Measurements from ENCODE around the gene ODC1. TPM values are rescaled to one million over a fixed set of nuclear protein-coding genes. Genes with fewer than 3 reads are reported as not detected.
"Not testable (repeated sequence)": the region's sequence is repeated elsewhere in the genome, so short reads cannot be mapped to it uniquely, and the experiment has no call there.

The ODC1 gene
- total and polyA plus RNA-seq, 2 of the 4 experiments (the other 2 are of a cell fraction), result 117 to 204 TPM

DNA sequence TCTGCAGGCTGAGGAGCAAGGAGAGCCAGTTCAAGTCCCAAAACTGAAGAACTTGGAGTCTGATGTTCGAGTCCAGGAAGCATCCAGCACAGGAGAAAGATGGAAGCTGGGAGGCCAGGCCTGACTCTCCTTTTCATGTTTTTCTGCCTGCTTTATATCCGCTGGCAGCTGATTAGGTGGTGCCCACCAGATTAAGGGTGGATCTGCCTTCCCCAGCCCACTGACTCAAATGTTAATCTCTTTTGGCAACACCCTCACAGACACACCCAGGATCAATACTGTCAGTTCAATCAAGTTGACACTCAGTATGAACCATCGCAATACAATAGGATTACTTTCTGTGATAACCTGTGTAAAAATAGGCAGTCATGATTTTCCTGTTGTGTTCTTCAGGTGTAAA is 9.1 kb upstream of the ODC1 start:
- ATAC-seq (ENCODE audit: low read depth), result not testable (repeated sequence)
- in situ Hi-C loops (cut with MboI; ENCODE audit: low sequenced_read_pairs), result loop anchor here (5.0 kb wide), 1 partner anchor 200 kb away; no protein-coding TSS in a partner anchor

More for the DNA sequence above, 9.1 kb upstream of the ODC1 start:
- H3K79me1 ChIP-seq (ENCODE audit: low read depth in 1 of 2, low read length in 2 of 2); H3K4me3 ChIP-seq (ENCODE audit: insufficient read depth, low read depth, low read length); CTCF ChIA-PET; H3K9me1 ChIP-seq (ENCODE audit: insufficient read depth, low read length); H2BK20ac ChIP-seq (ENCODE audit: low read depth, low read length); H2BK120ac ChIP-seq (ENCODE audit: low read depth, low read length); intact Hi-C loops (cut with micrococcal nuclease); H2BK15ac ChIP-seq (ENCODE audit: low read depth, low read length); H3K14ac ChIP-seq (replicated peaks; ENCODE audit: low read depth, low read length); H2BK5ac ChIP-seq (ENCODE audit: low read depth, low read length, poor library complexity, severe bottlenecking); H2AK9ac ChIP-seq (replicated peaks; ENCODE audit: low read depth, low read length, poor library complexity); dilution Hi-C loops (cut with HindIII; ENCODE audit: low sequenced_read_pairs, unreplicated experiment); H4K91ac ChIP-seq (ENCODE audit: insufficient read depth, low read depth, low read length); H3K9ac ChIP-seq (ENCODE audit: low read depth, low read length); H3K4me1 ChIP-seq (ENCODE audit: control insufficient read depth, insufficient read depth, low read length); H3K4ac ChIP-seq (ENCODE audit: low read depth, low read length); H3K4me2 ChIP-seq (ENCODE audit: low read depth, low read length); H4K20me1 ChIP-seq (ENCODE audit: insufficient read depth, low read length); POLR2A ChIA-PET (ENCODE audit: unreplicated experiment); H3K36me3 ChIP-seq (ENCODE audit: control insufficient read depth, insufficient read depth, low read length); H3K27ac ChIP-seq (ENCODE audit: insufficient read depth, low read length); H3K9me3 ChIP-seq (ENCODE audit: control insufficient read depth, insufficient read depth, low read length); H3K23ac ChIP-seq (ENCODE audit: low read depth, low read length); H2AK5ac ChIP-seq (ENCODE audit: low read depth, low read length); DNase-seq; BruUV-seq (replicated peaks); H3K56ac ChIP-seq (ENCODE audit: extremely low read depth, insufficient read depth, low read length); H2AFZ ChIP-seq (replicated peaks; ENCODE audit: low read length, poor library complexity); H3K18ac ChIP-seq (ENCODE audit: low read depth, low read length); H4K5ac ChIP-seq (ENCODE audit: low read depth, low read length); H4K8ac ChIP-seq (ENCODE audit: low read depth in 2 of 2, low read length in 2 of 2): not testable (repeated sequence)
- peaks cover 14% of the 10 kb centered on the region for H3K27me3 ChIP-seq (ENCODE audit: control insufficient read depth, insufficient read depth, low read length)
- 88% methylated on average over 2 of the region's 3 CpGs; no CpG with 5 or more reads in 1 of the 2 experiments for WGBS, 2 experiments (ENCODE audit: extremely low coverage in 2 of 2, insufficient read length in 1 of 2)

All from IMR-90 (cell line).